HG02571 (cell line): ENCODE results near the gene GPX3.

Source experiments
- ATAC-seq: cut with Tn5 transposase; IDR thresholded peaks from one replicate; pipeline ENCODE4 v1.9.1; 2021; ENCODE audit warnings: mild to moderate bottlenecking, moderate library complexity; ENCODE audit not compliant: unreplicated experiment

GPX3 gene

GRCh38 chr5:151075698-151076331, 55.4 kb downstream of the GPX3 start:
- no peak for ATAC-seq

GRCh38 chr5:151076616-151077015, 56.2 kb downstream of the GPX3 start:
- no peak for ATAC-seq

- ATAC-seq = no peak
These were observed 57.0 kb downstream of the GPX3 start for GRCh38 chr5:151077419-151077818.

GRCh38 chr5:151077967-151078366, 57.6 kb downstream of the GPX3 start:
- ATAC-seq = no peak
